ENCODE measurements around the gene SEMA3G. TPM values are rescaled to one million over a fixed set of nuclear protein-coding genes. Genes with fewer than 3 reads are reported as not detected.
A peak's percentile ranks its signal among the peaks of the same experiment; 100 is the strongest.

Gene SEMA3G
- total RNA-seq, 1 experiment from 2014 or later, result 0.77 TPM

DNA sequence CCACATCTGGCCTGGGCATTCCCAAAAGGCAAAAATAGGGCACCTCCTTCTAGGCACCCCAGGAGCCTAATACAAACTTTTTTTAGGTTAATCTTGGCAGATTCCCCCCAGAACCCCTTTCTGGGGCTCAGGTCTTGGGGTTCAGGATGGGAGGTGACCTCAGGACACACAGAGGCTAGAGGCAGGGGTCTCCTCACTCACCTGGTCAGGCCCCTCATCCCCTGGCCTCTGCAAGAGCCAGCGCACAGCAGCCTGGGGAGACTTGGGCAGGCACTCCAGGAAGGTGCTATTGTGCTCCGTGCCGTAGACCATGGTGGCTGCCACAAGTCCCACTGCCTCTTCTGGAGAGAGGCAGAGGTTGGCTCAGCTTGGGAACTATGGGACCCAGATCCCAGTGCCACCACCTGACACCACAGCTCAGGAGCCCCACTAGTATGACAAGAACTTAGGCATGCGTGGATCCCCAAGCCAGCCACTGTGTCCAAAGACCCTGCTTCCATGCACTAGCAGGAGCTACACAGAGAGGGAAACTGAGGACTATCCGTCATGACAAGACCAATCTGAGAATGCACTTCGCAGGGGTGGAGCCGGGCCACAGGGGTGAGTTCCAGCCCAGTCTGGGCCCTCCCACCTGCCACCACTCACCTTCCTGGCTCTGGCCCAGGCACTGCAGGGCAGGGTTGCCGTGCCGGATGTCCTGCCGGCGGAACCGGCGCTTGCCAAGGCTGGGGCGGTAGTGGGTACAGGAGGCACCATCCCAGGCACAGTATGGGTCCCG is 7.4 kb downstream of the SEMA3G start:
- no peak for TF ChIP-seq EZH2phosphoT487 (IDR thresholded peaks at IDR 0.05; ENCODE audit: borderline replicate concordance, low read length)
- TF ChIP-seq EZH2 (IDR thresholded peaks at IDR 0.05; ENCODE audit: low read length, unreplicated experiment), result no peak
- TF ChIP-seq, protein P1, sequence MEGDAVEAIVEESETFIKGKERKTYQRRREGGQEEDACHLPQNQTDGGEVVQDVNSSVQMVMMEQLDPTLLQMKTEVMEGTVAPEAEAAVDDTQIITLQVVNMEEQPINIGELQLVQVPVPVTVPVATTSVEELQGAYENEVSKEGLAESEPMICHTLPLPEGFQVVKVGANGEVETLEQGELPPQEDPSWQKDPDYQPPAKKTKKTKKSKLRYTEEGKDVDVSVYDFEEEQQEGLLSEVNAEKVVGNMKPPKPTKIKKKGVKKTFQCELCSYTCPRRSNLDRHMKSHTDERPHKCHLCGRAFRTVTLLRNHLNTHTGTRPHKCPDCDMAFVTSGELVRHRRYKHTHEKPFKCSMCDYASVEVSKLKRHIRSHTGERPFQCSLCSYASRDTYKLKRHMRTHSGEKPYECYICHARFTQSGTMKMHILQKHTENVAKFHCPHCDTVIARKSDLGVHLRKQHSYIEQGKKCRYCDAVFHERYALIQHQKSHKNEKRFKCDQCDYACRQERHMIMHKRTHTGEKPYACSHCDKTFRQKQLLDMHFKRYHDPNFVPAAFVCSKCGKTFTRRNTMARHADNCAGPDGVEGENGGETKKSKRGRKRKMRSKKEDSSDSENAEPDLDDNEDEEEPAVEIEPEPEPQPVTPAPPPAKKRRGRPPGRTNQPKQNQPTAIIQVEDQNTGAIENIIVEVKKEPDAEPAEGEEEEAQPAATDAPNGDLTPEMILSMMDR (conservative IDR thresholded peaks at IDR 0.05; ENCODE audit: low read depth, low read length), result no peak
- Histone ChIP-seq H2AFZ (ENCODE audit: low read length) (peak overlapping the region; percentile 42; the same call in 1 of the 2 replicates), H3K79me2 (ENCODE audit: low read length) (no peaks in the 10 kb centered on the region), H3K9me3 (ENCODE audit: low read length) (no peaks in the 10 kb centered on the region), H3K9ac (ENCODE audit: low read length) (no peak overlapping the region), H3K27ac (ENCODE audit: low read length) (no peak overlapping the region), H3K4me3 (ENCODE audit: low read length) (no peak overlapping the region), H3K9me2 (replicated peaks; ENCODE audit: low read length) (no peaks in the 10 kb centered on the region), H4K20me1 (ENCODE audit: low read length) (no peaks in the 10 kb centered on the region), H3K36me3 (ENCODE audit: low read depth, low read length) (no peaks in the 10 kb centered on the region), H3K27me3 (ENCODE audit: low read length) (no peaks in the 10 kb centered on the region), H3K4me1 (ENCODE audit: insufficient read depth, low read length) (peaks cover 11% of the 10 kb centered on the region), H3F3A (ENCODE audit: low read length, unreplicated experiment) (no peaks in the 10 kb centered on the region), H3K4me2 (ENCODE audit: low read length) (0 out of 2 replicates have a peak overlapping the region, but pooled peaks have one; percentile 5)
- ChIA-PET POLR2A (ENCODE audit: unreplicated experiment) (no interaction called here), CTCF (no interaction called here)
- intact Hi-C loops (cut with micrococcal nuclease), result no loop called here
- BruUV-seq (replicated peaks), result no TSS peak
- ATAC-seq (peak; percentile 70), DNase-seq (peak; percentile 54)

DNA sequence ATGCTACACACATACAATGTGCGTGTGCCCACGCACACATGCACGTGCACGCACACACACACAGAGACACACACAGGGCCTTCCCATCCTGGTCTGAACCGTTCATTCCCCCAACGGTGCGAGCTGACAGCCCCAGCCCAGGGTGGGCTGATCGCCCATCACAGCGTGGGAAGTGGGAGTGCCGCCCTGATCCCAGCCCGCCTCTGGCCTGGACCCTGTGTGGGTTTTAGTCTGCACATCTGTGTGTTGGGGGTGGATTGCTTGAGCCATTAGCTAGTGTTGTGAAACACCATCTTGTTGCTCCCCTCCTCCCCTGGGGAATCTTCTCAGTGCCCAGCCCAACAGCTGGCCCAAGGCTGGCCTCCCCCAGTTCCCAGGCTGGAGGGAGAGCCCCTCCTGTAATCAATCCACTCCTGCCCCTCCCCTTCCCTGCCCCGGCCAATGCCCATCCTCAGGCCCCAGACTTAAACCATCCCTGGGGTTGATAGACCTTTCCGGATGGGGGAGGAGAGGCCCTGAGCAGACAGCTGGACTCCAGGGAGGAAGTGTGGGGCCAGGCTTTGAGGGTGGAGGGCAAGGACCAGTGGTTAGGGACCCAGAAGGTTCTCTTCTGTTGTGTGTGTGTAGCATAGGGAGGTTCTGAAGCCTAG is 8.3 kb downstream of the SEMA3G start:
- Histone ChIP-seq H3K27me3 (ENCODE audit: low read length) (no peaks in the 10 kb centered on the region), H3K36me3 (ENCODE audit: low read depth, low read length) (no peaks in the 10 kb centered on the region), H3K79me2 (ENCODE audit: low read length) (no peaks in the 10 kb centered on the region), H3K27ac (ENCODE audit: low read length) (no peak overlapping the region), H3F3A (ENCODE audit: low read length, unreplicated experiment) (no peaks in the 10 kb centered on the region), H3K4me3 (ENCODE audit: low read length) (no peak overlapping the region), H3K9ac (ENCODE audit: low read length) (no peak overlapping the region), H2AFZ (ENCODE audit: low read length) (no peak overlapping the region), H3K4me1 (ENCODE audit: insufficient read depth, low read length) (peaks cover 11% of the 10 kb centered on the region), H3K9me3 (ENCODE audit: low read length) (no peaks in the 10 kb centered on the region), H4K20me1 (ENCODE audit: low read length) (no peaks in the 10 kb centered on the region), H3K4me2 (ENCODE audit: low read length) (no peak overlapping the region), H3K9me2 (replicated peaks; ENCODE audit: low read length) (no peaks in the 10 kb centered on the region)
- CTCF ChIA-PET, result no interaction called here
- BruUV-seq (replicated peaks), result no TSS peak
- intact Hi-C loops (cut with micrococcal nuclease), result no loop called here
- DNase-seq (no peak), ATAC-seq (no peak)
- POLR2A ChIA-PET (ENCODE audit: unreplicated experiment), result no interaction called here
- TF ChIP-seq EZH2 (IDR thresholded peaks at IDR 0.05; ENCODE audit: low read length, unreplicated experiment), result no peak
- TF ChIP-seq, protein P1 (conservative IDR thresholded peaks at IDR 0.05; ENCODE audit: low read depth, low read length), result no peak
- no peak for TF ChIP-seq EZH2phosphoT487 (IDR thresholded peaks at IDR 0.05; ENCODE audit: borderline replicate concordance, low read length)
